ENCODE results near the gene ULBP1.
"Not testable (repeated sequence)": the region's sequence is repeated elsewhere in the genome, so short reads cannot be mapped to it uniquely, and the experiment has no call there.

The ULBP1 gene

DNA sequence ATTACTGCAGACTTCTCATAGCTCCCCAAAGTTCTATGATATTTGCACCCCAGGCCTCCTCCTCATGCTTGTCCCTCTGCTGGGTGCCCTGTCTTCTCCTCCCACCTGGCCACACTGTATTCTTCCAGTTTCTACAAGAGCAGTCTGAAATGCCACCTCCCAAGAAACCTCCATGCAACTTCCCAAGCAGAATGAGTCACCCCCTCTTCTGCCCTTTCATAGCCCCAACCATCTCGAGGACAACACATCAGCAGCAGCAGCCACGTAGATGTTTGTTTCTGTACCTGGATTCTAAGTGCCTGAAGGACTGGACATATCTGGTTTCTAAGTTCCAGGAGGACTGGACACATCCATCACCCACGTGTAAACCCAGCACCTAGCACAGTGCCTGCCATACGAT, 28.5 kb upstream of the ULBP1 start:
- no peak overlapping the region for H3K4me3 ChIP-seq (ENCODE audit: low read depth, low read length)
- TF ChIP-seq, protein P1, sequence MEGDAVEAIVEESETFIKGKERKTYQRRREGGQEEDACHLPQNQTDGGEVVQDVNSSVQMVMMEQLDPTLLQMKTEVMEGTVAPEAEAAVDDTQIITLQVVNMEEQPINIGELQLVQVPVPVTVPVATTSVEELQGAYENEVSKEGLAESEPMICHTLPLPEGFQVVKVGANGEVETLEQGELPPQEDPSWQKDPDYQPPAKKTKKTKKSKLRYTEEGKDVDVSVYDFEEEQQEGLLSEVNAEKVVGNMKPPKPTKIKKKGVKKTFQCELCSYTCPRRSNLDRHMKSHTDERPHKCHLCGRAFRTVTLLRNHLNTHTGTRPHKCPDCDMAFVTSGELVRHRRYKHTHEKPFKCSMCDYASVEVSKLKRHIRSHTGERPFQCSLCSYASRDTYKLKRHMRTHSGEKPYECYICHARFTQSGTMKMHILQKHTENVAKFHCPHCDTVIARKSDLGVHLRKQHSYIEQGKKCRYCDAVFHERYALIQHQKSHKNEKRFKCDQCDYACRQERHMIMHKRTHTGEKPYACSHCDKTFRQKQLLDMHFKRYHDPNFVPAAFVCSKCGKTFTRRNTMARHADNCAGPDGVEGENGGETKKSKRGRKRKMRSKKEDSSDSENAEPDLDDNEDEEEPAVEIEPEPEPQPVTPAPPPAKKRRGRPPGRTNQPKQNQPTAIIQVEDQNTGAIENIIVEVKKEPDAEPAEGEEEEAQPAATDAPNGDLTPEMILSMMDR (IDR thresholded peaks at IDR 0.05; ENCODE audit: low read depth, low read length, missing control alignments), result no peak
- DNase-seq (ENCODE audit: low read depth), result no peak

DNA sequence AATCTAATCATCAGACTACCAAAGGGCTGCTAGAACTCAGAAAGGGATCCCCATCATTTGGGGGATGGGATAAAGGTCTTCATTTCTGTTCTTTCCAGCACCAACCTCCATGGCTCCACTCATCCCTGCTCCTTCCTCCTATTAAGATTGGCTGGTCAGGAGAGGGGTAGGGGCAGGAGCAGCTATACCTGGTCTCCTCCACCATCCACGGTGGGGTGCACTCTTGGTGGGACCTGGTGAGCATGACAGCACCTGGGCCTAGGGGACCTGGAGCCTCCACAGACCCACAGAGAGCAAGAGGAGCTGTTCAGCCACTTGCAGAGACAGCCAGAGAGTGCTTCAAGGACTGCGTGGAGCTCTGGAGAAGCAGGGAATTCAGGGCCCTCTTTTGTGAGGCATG, 28.1 kb upstream of the ULBP1 start:
- TF ChIP-seq, protein P1 (IDR thresholded peaks at IDR 0.05; ENCODE audit: low read depth, low read length, missing control alignments), result no peak
- no peak for DNase-seq (ENCODE audit: low read depth)
- no peak overlapping the region for H3K4me3 ChIP-seq (ENCODE audit: low read depth, low read length)

- TF ChIP-seq, protein P1 (IDR thresholded peaks at IDR 0.05; ENCODE audit: low read depth, low read length, missing control alignments), result no peak
- no peak for DNase-seq (ENCODE audit: low read depth)
- H3K4me3 ChIP-seq (ENCODE audit: low read depth, low read length), result no peak overlapping the region
Measured at GRCh38 chr6:149936743-149937142, 27.0 kb upstream of the ULBP1 start.

DNA sequence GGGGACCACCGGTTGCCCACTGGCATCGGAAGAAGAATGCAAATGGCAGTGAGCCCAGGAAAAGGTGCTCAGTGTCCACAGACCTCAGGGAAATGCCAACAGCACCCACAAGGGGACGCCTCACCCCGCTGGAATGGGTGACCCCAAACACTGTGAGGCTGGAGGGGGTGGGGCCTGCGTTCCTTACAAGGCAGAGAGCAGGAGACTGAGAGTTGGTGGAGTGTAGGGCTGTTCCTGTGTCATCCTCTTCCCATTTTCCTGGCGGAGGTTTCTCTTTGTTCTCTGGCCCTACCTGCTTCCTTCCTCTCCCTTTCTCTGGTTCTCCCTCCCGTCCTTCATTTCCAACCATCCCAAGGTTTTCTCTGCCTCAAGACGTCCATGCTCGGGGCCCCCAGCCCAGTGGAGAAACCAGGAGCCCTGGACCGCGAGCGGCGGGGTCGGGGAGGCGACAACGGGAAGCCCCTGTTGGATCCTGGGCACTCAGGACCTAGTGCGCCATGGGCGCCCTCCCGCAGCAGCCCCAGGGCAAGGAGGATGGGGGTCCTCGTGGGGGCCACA, 25.7 kb upstream of the ULBP1 start:
- not testable (repeated sequence) for DNase-seq (ENCODE audit: low read depth); H3K4me3 ChIP-seq (ENCODE audit: low read depth, low read length)

GRCh38 chr6:149938571-149939355, 25.0 kb upstream of the ULBP1 start:
- TF ChIP-seq, protein P1 (IDR thresholded peaks at IDR 0.05; ENCODE audit: low read depth, low read length, missing control alignments), result no peak
- DNase-seq (ENCODE audit: low read depth), result peak; percentile 51
- peak overlapping the region; percentile 35 for H3K4me3 ChIP-seq (ENCODE audit: low read depth, low read length)

DNA sequence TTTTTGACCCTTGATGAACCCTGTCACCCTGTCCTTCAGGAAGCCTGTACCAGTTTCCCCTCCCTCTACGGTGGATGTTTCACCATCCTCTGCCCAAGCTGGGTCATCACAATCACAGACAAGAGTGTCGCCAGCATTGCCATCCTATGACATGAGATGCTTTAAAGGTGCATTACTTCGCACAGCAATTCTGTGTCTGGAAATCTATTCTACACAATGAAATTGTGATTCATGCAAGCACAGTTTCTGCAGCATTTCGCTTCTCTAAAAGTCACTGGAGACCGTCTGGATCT, 24.4 kb upstream of the ULBP1 start:
- DNase-seq (ENCODE audit: low read depth), result no peak
- TF ChIP-seq, protein P1 (IDR thresholded peaks at IDR 0.05; ENCODE audit: low read depth, low read length, missing control alignments), result no peak
- no peak overlapping the region for H3K4me3 ChIP-seq (ENCODE audit: low read depth, low read length)

GRCh38 chr6:149939909-149940671, 23.7 kb upstream of the ULBP1 start:
- DNase-seq (ENCODE audit: low read depth), result no peak
- H3K4me3 ChIP-seq (ENCODE audit: low read depth, low read length), result no peak overlapping the region
- TF ChIP-seq, protein P1 (IDR thresholded peaks at IDR 0.05; ENCODE audit: low read depth, low read length, missing control alignments), result no peak
